Urinary bladder (tissue), 4 donors: ENCODE measurements around the gene KRTAP10-1. TPM values are rescaled to one million over a fixed set of nuclear protein-coding genes. Genes with fewer than 3 reads are reported as not detected.

Experiments used
- DNase-seq: peaks from one replicate; pipeline ENCODE4 v3.0.0-alpha.2; 2015; ENCODE audit errors: extremely low spot score
- H3K27ac ChIP-seq: one replicate; pipeline ENCODE4 v1.5.1; 2013; ENCODE audit warnings: low read depth, mild to moderate bottlenecking, moderate library complexity
- H3K36me3 ChIP-seq: one replicate; pipeline ENCODE4 v1.6.1; 2013; ENCODE audit warnings: mild to moderate bottlenecking, moderate library complexity; ENCODE audit not compliant: insufficient read depth
- H3K4me1 ChIP-seq: one replicate; pipeline ENCODE4 v1.6.1; 2013; ENCODE audit warnings: mild to moderate bottlenecking, moderate library complexity; ENCODE audit not compliant: insufficient read depth
- H3K4me3 ChIP-seq: one replicate; pipeline ENCODE4 v1.5.1; 2013; ENCODE audit warnings: low read depth, low read length
- WGBS: extraction: QIAGEN DNeasy Blood & Tissue Kit; methylation state at CpG from one replicate; pipeline ENCODE4 v1.1.7; 2013; 5-methylcytosine and 5-hydroxymethylcytosine counted together
- polyA plus RNA-seq: library from polyadenylated mRNA; stranded (reverse); fragments of 200-250 nt; gene quantifications from one replicate; pipeline ENCODE4 v1.2.3, GENCODE V29; 2013
- total RNA-seq: library from RNA; depleted of rRNA; stranded (reverse); fragments of >200 nt; gene quantifications from one replicate; pipeline ENCODE4 v1.2.3, GENCODE V29; 2014
- donor health status: healthy with polysubstance abuse.
- donor health status: healthy.

Gene KRTAP10-1
- total and polyA plus RNA-seq, 2 donors: not detected

GRCh38 chr21:44496564-44497550 lies 43.1 kb downstream of the KRTAP10-1 start:
- WGBS: 45% methylated on average over 27 of the region's 27 CpGs
- DNase-seq: no peak
- Histone ChIP-seq H3K27ac (no peak overlapping the region), H3K4me3 (no peak overlapping the region), H3K36me3 (no peaks in the 10 kb centered on the region), H3K4me1 (no peaks in the 10 kb centered on the region)

DNA sequence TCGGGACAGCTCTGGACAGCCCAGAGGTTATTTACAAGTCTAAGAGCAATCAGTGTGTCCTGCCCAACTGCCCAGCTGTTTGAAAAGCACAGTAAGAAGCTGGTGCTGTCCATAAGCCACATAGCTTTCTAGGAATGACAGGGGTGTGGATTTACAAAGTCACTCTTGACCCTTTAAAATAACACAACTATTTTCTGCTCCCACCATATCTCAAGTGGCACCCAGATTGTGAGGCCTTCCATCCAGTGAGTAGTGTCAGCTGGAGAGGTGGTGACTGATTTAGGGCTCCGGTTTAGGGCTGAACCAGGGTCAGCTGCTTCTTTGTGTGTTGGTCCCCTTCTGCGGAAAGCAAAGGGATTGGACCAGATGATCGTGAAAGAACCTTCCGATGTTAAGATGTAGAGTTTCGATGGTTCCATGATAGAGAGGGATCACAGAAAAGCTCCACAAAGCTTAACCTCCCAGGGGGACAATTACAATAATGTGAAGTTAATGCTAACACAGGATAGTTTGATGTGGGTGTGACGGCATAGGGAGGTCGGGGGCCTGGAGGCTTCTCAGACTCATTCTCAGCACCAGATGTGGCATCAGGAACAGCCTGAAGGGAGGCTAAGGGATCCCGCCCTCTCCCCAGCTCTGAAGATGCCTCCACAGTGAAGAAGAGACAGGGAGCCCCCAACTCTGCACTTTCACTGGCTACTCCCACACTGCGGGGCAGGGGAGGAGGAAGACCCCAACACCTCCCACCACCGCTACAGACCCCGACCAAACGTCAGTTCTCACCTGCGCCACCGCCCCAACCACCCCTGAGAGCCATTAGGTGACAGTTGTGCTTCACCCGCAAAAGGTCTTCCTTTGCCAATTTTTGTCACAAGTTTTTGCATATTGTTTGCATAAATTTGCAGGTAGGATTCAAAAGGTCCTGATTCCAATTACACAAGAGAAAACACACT lies 44.1 kb downstream of the KRTAP10-1 start:
- Histone ChIP-seq H3K27ac (no peak overlapping the region), H3K36me3 (no peaks in the 10 kb centered on the region), H3K4me3 (no peak overlapping the region), H3K4me1 (no peaks in the 10 kb centered on the region)
- no peak for DNase-seq
- 70% methylated on average over 16 of the region's 16 CpGs for WGBS

DNA sequence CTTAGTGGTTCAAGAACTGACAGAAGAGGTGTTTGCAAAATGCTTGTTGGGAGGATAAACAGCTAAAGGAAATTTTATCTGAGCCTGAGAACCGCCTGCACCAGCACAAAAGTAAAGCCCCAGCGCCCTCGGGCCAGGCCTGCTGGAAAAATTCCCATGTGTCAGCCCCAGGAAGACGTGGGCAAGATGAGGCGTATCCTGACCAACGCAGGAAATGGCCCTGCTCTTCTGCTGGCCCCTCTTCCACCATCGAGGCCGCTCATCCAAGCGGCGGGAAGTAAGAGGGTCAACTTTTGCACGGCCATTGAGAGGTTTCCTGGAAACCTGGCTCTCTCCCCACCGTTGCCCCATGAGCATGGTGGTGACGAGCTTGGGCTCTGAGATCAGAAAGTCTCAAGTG lies 45.0 kb downstream of the KRTAP10-1 start:
- no peak for DNase-seq
- no peak overlapping the region for H3K4me3 ChIP-seq
- 81% methylated on average over 13 of the region's 13 CpGs for WGBS
- no peaks in the 10 kb centered on the region for H3K4me1 ChIP-seq
- no peaks in the 10 kb centered on the region for H3K36me3 ChIP-seq
- H3K27ac ChIP-seq: no peak overlapping the region

DNA sequence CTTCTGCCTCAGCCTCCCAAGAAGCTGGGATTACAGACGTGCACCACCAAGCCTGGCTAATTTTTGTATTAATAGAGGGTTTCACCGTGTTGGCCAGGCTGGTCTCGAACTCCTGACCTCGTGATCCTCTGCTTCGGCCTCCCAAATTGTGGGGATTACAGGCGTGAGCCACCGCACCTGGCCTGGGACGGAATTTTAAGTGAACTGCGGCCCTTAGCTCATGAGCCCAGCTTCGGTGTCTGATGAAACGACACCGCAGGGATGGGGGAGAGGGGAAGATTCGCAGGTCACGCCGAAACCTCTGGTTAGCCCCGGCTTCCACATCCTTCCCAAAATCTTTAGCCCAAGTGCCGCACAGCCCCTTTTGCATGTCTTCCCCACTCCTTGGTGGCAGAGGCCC lies 45.6 kb downstream of the KRTAP10-1 start:
- Histone ChIP-seq H3K36me3 (no peaks in the 10 kb centered on the region), H3K4me3 (no peak overlapping the region), H3K4me1 (no peaks in the 10 kb centered on the region), H3K27ac (no peak overlapping the region)
- WGBS: 95% methylated on average over 17 of the region's 17 CpGs
- no peak for DNase-seq

DNA sequence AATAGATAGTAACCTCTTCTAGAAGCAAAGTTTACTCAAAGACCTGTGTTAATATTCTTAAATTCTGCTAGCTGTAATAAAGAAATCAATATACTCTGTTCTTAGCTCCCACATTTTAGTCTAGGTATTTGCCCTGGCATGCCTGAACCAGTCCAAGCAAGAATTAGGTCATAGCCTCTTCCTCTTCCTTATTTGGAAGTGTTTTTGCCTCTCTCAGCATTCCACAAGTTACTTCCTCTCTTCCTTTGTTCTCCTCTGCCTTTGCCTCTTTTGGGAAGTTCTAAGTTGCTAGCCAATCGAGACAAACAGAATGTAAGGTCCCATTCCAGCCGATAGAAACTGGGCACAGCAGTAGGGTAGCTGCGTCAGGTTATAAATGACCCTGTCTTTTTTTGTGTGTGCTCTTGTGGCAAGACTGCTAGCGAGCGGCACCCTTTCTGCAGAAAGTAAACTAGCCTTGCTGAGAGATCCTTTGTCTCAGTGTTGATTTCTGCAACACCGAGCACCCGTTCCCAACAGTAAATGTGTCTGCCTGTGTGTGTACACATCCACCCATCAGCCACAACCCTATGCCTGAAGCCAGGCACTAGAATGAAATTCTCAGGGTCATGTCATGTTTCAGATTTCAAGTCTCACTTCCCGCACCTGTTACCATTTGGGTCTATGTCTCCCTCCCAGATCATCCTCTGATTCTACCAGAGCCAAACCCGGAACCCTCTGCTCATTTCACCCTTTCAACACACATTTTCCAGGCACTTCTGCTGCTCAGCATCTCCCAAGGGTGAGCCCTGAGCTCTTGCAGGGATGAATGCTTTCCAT lies 47.2 kb downstream of the KRTAP10-1 start:
- Histone ChIP-seq H3K4me1 (no peaks in the 10 kb centered on the region), H3K36me3 (no peaks in the 10 kb centered on the region), H3K4me3 (no peak overlapping the region), H3K27ac (no peak overlapping the region)
- no peak for DNase-seq
- 89% methylated on average over 9 of the region's 9 CpGs for WGBS

- Histone ChIP-seq H3K4me3 (no peak overlapping the region), H3K27ac (no peak overlapping the region), H3K36me3 (no peaks in the 10 kb centered on the region), H3K4me1 (no peaks in the 10 kb centered on the region)
- WGBS: 87% methylated on average over 9 of the region's 9 CpGs
- no peak for DNase-seq
These were observed 49.2 kb downstream of the KRTAP10-1 start for GRCh38 chr21:44490816-44491215.

- H3K36me3 ChIP-seq: no peaks in the 10 kb centered on the region
- no peak overlapping the region for H3K4me3 ChIP-seq
- 96% methylated on average over 19 of the region's 19 CpGs for WGBS
- DNase-seq: no peak
- H3K27ac ChIP-seq: no peak overlapping the region
- no peaks in the 10 kb centered on the region for H3K4me1 ChIP-seq
These were observed 49.6 kb downstream of the KRTAP10-1 start for GRCh38 chr21:44490405-44490804.

DNA sequence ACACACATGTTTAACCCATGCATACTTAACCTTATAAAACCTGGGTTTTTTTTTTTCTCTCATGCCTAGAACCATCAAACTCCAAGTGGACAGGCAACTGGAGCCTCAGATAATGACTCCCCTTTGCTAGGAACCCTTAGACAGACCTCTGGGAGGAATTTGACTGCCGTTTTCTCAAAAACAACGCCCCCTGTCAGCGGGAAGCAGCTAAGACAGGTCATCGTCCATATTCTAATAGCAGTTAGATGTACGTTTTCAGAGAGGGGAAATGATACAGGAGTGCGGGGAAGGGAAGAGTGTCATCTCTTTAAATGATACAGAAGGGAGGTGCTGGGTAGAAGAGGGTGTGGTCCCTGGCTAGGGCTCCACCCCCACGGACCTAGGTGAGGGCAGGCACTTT lies 50.0 kb downstream of the KRTAP10-1 start:
- no peak for DNase-seq

More for the DNA sequence above, 50.0 kb downstream of the KRTAP10-1 start:
- no peaks in the 10 kb centered on the region for H3K4me1 ChIP-seq
- H3K27ac ChIP-seq: no peak overlapping the region
- no peak overlapping the region for H3K4me3 ChIP-seq
- H3K36me3 ChIP-seq: no peaks in the 10 kb centered on the region
- 35% methylated on average over 7 of the region's 7 CpGs for WGBS

Other genes with a start within 250 kb of the KRTAP10-1 start
- gene PFKL, start 240.1 kb downstream of the KRTAP10-1 start, total RNA-seq: 74.8 TPM
- gene PFKL, start 240.1 kb downstream of the KRTAP10-1 start, polyA plus RNA-seq: 116 TPM
- 10.1 TPM for gene CFAP410, start 200.8 kb downstream of the KRTAP10-1 start, total RNA-seq
- 43.7 TPM for gene CFAP410, start 200.8 kb downstream of the KRTAP10-1 start, polyA plus RNA-seq
- gene TRPM2, start 186.6 kb downstream of the KRTAP10-1 start, total RNA-seq: 1.2 TPM
- gene TRPM2, start 186.6 kb downstream of the KRTAP10-1 start, polyA plus RNA-seq: 3.3 TPM
- 1.5 TPM for gene LRRC3, start 84.7 kb downstream of the KRTAP10-1 start, total RNA-seq
- 4.1 TPM for gene LRRC3, start 84.7 kb downstream of the KRTAP10-1 start, polyA plus RNA-seq
- not detected for gene KRTAP10-2, start 11.3 kb upstream of the KRTAP10-1 start, total RNA-seq
- gene KRTAP10-2, start 11.3 kb upstream of the KRTAP10-1 start, polyA plus RNA-seq: not detected
- not detected for gene KRTAP10-3, start 18.6 kb upstream of the KRTAP10-1 start, total RNA-seq
- gene KRTAP10-3, start 18.6 kb upstream of the KRTAP10-1 start, polyA plus RNA-seq: not detected
- not detected for gene KRTAP10-4, start 33.5 kb upstream of the KRTAP10-1 start, total RNA-seq
- not detected for gene KRTAP10-4, start 33.5 kb upstream of the KRTAP10-1 start, polyA plus RNA-seq
- gene KRTAP10-5, start 40.4 kb upstream of the KRTAP10-1 start, total RNA-seq: not detected
- gene KRTAP10-5, start 40.4 kb upstream of the KRTAP10-1 start, polyA plus RNA-seq: not detected
- not detected for gene KRTAP10-6, start 52.3 kb upstream of the KRTAP10-1 start, total RNA-seq
- gene KRTAP10-6, start 52.3 kb upstream of the KRTAP10-1 start, polyA plus RNA-seq: not detected
- gene KRTAP10-7, start 60.4 kb upstream of the KRTAP10-1 start, total RNA-seq: not detected
- not detected for gene KRTAP10-7, start 60.4 kb upstream of the KRTAP10-1 start, polyA plus RNA-seq
- gene KRTAP10-8, start 71.9 kb upstream of the KRTAP10-1 start, total RNA-seq: not detected
- gene KRTAP10-8, start 71.9 kb upstream of the KRTAP10-1 start, polyA plus RNA-seq: not detected
- not detected for gene KRTAP10-9, start 86.9 kb upstream of the KRTAP10-1 start, total RNA-seq
- gene KRTAP10-9, start 86.9 kb upstream of the KRTAP10-1 start, polyA plus RNA-seq: not detected
- gene KRTAP10-10, start 97.2 kb upstream of the KRTAP10-1 start, total RNA-seq: not detected
- gene KRTAP10-10, start 97.2 kb upstream of the KRTAP10-1 start, polyA plus RNA-seq: not detected
- gene KRTAP10-11, start 106.2 kb upstream of the KRTAP10-1 start, total RNA-seq: not detected
- not detected for gene KRTAP10-11, start 106.2 kb upstream of the KRTAP10-1 start, polyA plus RNA-seq
- gene KRTAP12-4, start 114.5 kb upstream of the KRTAP10-1 start, total RNA-seq: not detected
- gene KRTAP12-4, start 114.5 kb upstream of the KRTAP10-1 start, polyA plus RNA-seq: not detected
- gene KRTAP12-3, start 117.7 kb upstream of the KRTAP10-1 start, total RNA-seq: not detected
- gene KRTAP12-3, start 117.7 kb upstream of the KRTAP10-1 start, polyA plus RNA-seq: not detected
- gene KRTAP12-2, start 126.7 kb upstream of the KRTAP10-1 start, total RNA-seq: not detected
- gene KRTAP12-2, start 126.7 kb upstream of the KRTAP10-1 start, polyA plus RNA-seq: not detected
- gene KRTAP12-1, start 142.0 kb upstream of the KRTAP10-1 start, total RNA-seq: not detected
- not detected for gene KRTAP12-1, start 142.0 kb upstream of the KRTAP10-1 start, polyA plus RNA-seq
- not detected for gene KRTAP10-12, start 157.0 kb upstream of the KRTAP10-1 start, total RNA-seq
- gene KRTAP10-12, start 157.0 kb upstream of the KRTAP10-1 start, polyA plus RNA-seq: not detected
- gene TSPEAR, start 171.4 kb upstream of the KRTAP10-1 start, total RNA-seq: 0.21 TPM
- gene TSPEAR, start 171.4 kb upstream of the KRTAP10-1 start, polyA plus RNA-seq: 0.03 TPM